ENCODE measurements around the gene MYO18A.

GRCh38 chr17:29129731-29130130 is 50.5 kb downstream of the MYO18A start:
- no peak for TF ChIP-seq POLR2A (IDR thresholded peaks at IDR 0.05; ENCODE audit: low read depth, low read length)
- TF ChIP-seq NFYB (IDR thresholded peaks at IDR 0.05; ENCODE audit: insufficient read depth, low read depth, low read length): no peak
- TF ChIP-seq E2F4 (IDR thresholded peaks at IDR 0.05; ENCODE audit: low read depth, low read length): no peak
- TF ChIP-seq ELK1 (IDR thresholded peaks at IDR 0.05; ENCODE audit: low read depth, low read length): no peak
- TF ChIP-seq EZH2 (IDR thresholded peaks at IDR 0.05; ENCODE audit: borderline replicate concordance, control insufficient read depth, low read depth, low read length): no peak
- TF ChIP-seq JUNB (IDR thresholded peaks at IDR 0.05): no peak
- no peak for TF ChIP-seq CTCF (IDR thresholded peaks at IDR 0.05 in 2 of 3, conservative IDR thresholded peaks at IDR 0.05 in 1 of 3; ENCODE audit: control insufficient read depth in 2 of 3, extremely low read depth in 1 of 3, insufficient read depth in 1 of 3, low read depth in 3 of 3, low read length in 3 of 3)

Data from GM12878 (cell line).